IMR-90 (cell line): ENCODE measurements around the gene BEAN1. TPM values are rescaled to one million over a fixed set of nuclear protein-coding genes. Genes with fewer than 3 reads are reported as not detected.

Source experiments
- ATAC-seq: fragments of 200-7000 bp; cut with Tn5 transposase; 2 replicates; pipeline ENCODE4 v1.9.1; 2020; ENCODE audit warnings: low read depth, mild to moderate bottlenecking, moderate library complexity
- BruUV-seq: library from RNA; stranded (reverse); fragments of 400-500 nt; replicated peaks from 2 replicates; lab custom pipeline; 2021; lab: Mats Ljungman, UMichigan
- CTCF ChIA-PET: fragments of 300-600 bp; formaldehyde crosslinking; extraction: SDS; loops from one replicate; lab custom pipeline; 2021; ENCODE audit warnings: antibody characterized with exemption; lab: Yijun Ruan, JAX
- POLR2A ChIA-PET: fragments of 300-600 bp; sonication (Branson Sonifier 250); formaldehyde crosslinking; loops from one replicate; lab custom pipeline; 2022; ENCODE audit warnings: antibody characterized with exemption; ENCODE audit not compliant: unreplicated experiment; lab: Charles Lee
- DNase-seq: peaks from one replicate; pipeline ENCODE4 v3.0.0; 2013
- H2AFZ ChIP-seq: replicated peaks from 2 replicates; pipeline ENCODE3; 2013; ENCODE audit warnings: low read length, mild to moderate bottlenecking; ENCODE audit not compliant: poor library complexity
- H2AK5ac ChIP-seq: 2 replicates; pipeline ENCODE4 v1.6.1; 2013; ENCODE audit warnings: low read depth, low read length, inconsistent platforms
- H2AK9ac ChIP-seq: replicated peaks from 2 replicates; pipeline ENCODE3; 2013; ENCODE audit warnings: mild to moderate bottlenecking, low read depth, low read length, moderate library complexity; ENCODE audit not compliant: poor library complexity
- H2BK120ac ChIP-seq: 2 replicates; pipeline ENCODE4 v1.6.1; 2013; ENCODE audit warnings: low read depth, low read length, inconsistent platforms
- H2BK15ac ChIP-seq: 3 replicates; pipeline ENCODE4 v1.6.1; 2013; ENCODE audit warnings: low read depth, low read length, inconsistent platforms
- H2BK20ac ChIP-seq: 2 replicates; pipeline ENCODE4 v1.6.1; 2013; ENCODE audit warnings: low read depth, mild to moderate bottlenecking, inconsistent platforms, low read length, moderate library complexity
- H2BK5ac ChIP-seq: 2 replicates; pipeline ENCODE4 v1.6.1; 2013; ENCODE audit warnings: mild to moderate bottlenecking, low read depth, low read length, inconsistent platforms; ENCODE audit not compliant: poor library complexity, severe bottlenecking
- H3K14ac ChIP-seq: replicated peaks from 2 replicates; pipeline ENCODE4 v1.6.1; 2013; ENCODE audit warnings: low read depth, low read length, inconsistent platforms
- H3K18ac ChIP-seq: 2 replicates; pipeline ENCODE4 v1.6.1; 2013; ENCODE audit warnings: low read depth, low read length, control low read depth
- H3K23ac ChIP-seq: 2 replicates; pipeline ENCODE4 v1.6.1; 2013; ENCODE audit warnings: low read depth, low read length, inconsistent platforms
- H3K27ac ChIP-seq: 2 replicates; pipeline ENCODE4 v1.5.1; 2013; ENCODE audit warnings: mild to moderate bottlenecking, control low read depth, low read length; ENCODE audit not compliant: insufficient read depth
- H3K27me3 ChIP-seq: 2 replicates; pipeline ENCODE4 v1.6.1; 2013; ENCODE audit warnings: low read length; ENCODE audit not compliant: control insufficient read depth, insufficient read depth
- H3K36me3 ChIP-seq: 2 replicates; pipeline ENCODE4 v1.6.1; 2013; ENCODE audit warnings: low read length, mixed read lengths; ENCODE audit not compliant: control insufficient read depth, insufficient read depth
- H3K4ac ChIP-seq: 2 replicates; pipeline ENCODE4 v1.6.1; 2013; ENCODE audit warnings: low read depth, low read length, inconsistent platforms
- H3K4me1 ChIP-seq: 2 replicates; pipeline ENCODE4 v1.6.1; 2013; ENCODE audit warnings: low read length, mixed read lengths; ENCODE audit not compliant: control insufficient read depth, insufficient read depth
- H3K4me2 ChIP-seq: 2 replicates; pipeline ENCODE4 v1.6.1; 2013; ENCODE audit warnings: low read depth, mild to moderate bottlenecking, control low read depth, low read length, moderate library complexity
- H3K4me3 ChIP-seq: 2 replicates; pipeline ENCODE4 v1.5.1; 2013; ENCODE audit warnings: low read depth, mild to moderate bottlenecking, control low read depth, low read length, moderate library complexity; ENCODE audit not compliant: insufficient read depth
- H3K56ac ChIP-seq: 2 replicates; pipeline ENCODE4 v1.6.1; 2013; ENCODE audit warnings: low read length, inconsistent platforms; ENCODE audit not compliant: insufficient read depth; ENCODE audit errors: extremely low read depth
- H3K79me1 ChIP-seq, 2 experiments: 2 replicates each; pipeline ENCODE4 v1.6.1; 2013; ENCODE audit warnings: low read length in 2 of 2, inconsistent platforms in 1 of 2, low read depth in 1 of 2
- H3K9ac ChIP-seq: 2 replicates; pipeline ENCODE4 v1.6.1; 2013; ENCODE audit warnings: low read depth, low read length, control low read depth
- H3K9me1 ChIP-seq: 2 replicates; pipeline ENCODE4 v1.6.1; 2013; ENCODE audit warnings: low read length, inconsistent platforms; ENCODE audit not compliant: insufficient read depth
- H3K9me3 ChIP-seq: 2 replicates; pipeline ENCODE4 v1.6.1; 2013; ENCODE audit warnings: low read length; ENCODE audit not compliant: control insufficient read depth, insufficient read depth
- H4K20me1 ChIP-seq: 2 replicates; pipeline ENCODE4 v1.6.1; 2013; ENCODE audit warnings: low read length, inconsistent platforms; ENCODE audit not compliant: insufficient read depth
- H4K5ac ChIP-seq: 2 replicates; pipeline ENCODE4 v1.6.1; 2013; ENCODE audit warnings: mild to moderate bottlenecking, low read depth, low read length, control low read depth
- H4K8ac ChIP-seq, 2 experiments: 2 replicates each; pipeline ENCODE4 v1.6.1; 2013; ENCODE audit warnings: low read depth in 2 of 2, low read length in 2 of 2, control low read depth in 1 of 2, inconsistent platforms in 1 of 2
- H4K91ac ChIP-seq: 2 replicates; pipeline ENCODE4 v1.6.1; 2013; ENCODE audit warnings: low read depth, low read length, inconsistent platforms; ENCODE audit not compliant: insufficient read depth
- BHLHE40 ChIP-seq: fragments of 150-350 bp; IDR thresholded peaks from 2 replicates; pipeline ENCODE4 v1.6.1; 2016; ENCODE audit warnings: mild to moderate bottlenecking, low read depth, low read length
- CEBPB ChIP-seq: IDR thresholded peaks from 2 replicates; pipeline ENCODE4 v1.6.1; 2012; ENCODE audit warnings: low read depth, low read length, improper control_type of control experiment
- CHD1 ChIP-seq: IDR thresholded peaks from 2 replicates; pipeline ENCODE4 v1.6.1; 2012; ENCODE audit warnings: low read depth, low read length, improper control_type of control experiment
- FOS ChIP-seq: fragments of 150-350 bp; IDR thresholded peaks from 2 replicates; pipeline ENCODE4 v1.6.1; 2016; ENCODE audit warnings: low read depth, low read length
- MAFK ChIP-seq: IDR thresholded peaks from 2 replicates; pipeline ENCODE4 v1.6.1; 2012; ENCODE audit warnings: low read depth, low read length, improper control_type of control experiment
- MAZ ChIP-seq: IDR thresholded peaks from 2 replicates; pipeline ENCODE4 v1.6.1; 2012; ENCODE audit warnings: low read depth, mild to moderate bottlenecking, low read length, improper control_type of control experiment, moderate library complexity, borderline replicate concordance
- MXI1 ChIP-seq: IDR thresholded peaks from 2 replicates; pipeline ENCODE4 v1.6.1; 2012; ENCODE audit warnings: low read depth, mild to moderate bottlenecking, low read length, moderate library complexity, borderline replicate concordance
- NFE2L2 ChIP-seq: fragments of 150-350 bp; IDR thresholded peaks from 2 replicates; pipeline ENCODE4 v1.6.1; 2016; ENCODE audit warnings: low read depth, mild to moderate bottlenecking, low read length
- RAD21 ChIP-seq: IDR thresholded peaks from 2 replicates; pipeline ENCODE4 v1.6.1; 2012; ENCODE audit warnings: low read length, improper control_type of control experiment
- RCOR1 ChIP-seq: IDR thresholded peaks from 2 replicates; pipeline ENCODE4 v1.6.1; 2012; ENCODE audit warnings: mild to moderate bottlenecking, low read length, improper control_type of control experiment; ENCODE audit not compliant: insufficient replicate concordance
- SMC3 ChIP-seq: fragments of 150-350 bp; IDR thresholded peaks from 2 replicates; pipeline ENCODE4 v1.6.1; 2016; ENCODE audit warnings: low read depth, mild to moderate bottlenecking, antibody characterized with exemption, low read length, moderate library complexity
- WGBS, 2 experiments: methylation state at CpG; one replicate each; pipeline versions ENCODE4 v1.1.5 to v1.1.7; 2013; ENCODE audit warnings: missing lambda C conversion rate in 2 of 2; ENCODE audit not compliant: insufficient read length in 1 of 2; ENCODE audit errors: extremely low coverage in 2 of 2; 5-methylcytosine and 5-hydroxymethylcytosine counted together
- dilution Hi-C: fragments of 300-500 bp; cut with HindIII; formaldehyde crosslinking; loops from one replicate; pipeline ENCODE4 v1.14.3; 2018; ENCODE audit warnings: low sequenced_read_pairs; ENCODE audit not compliant: unreplicated experiment
- in situ Hi-C: fragments of 300-500 bp; cut with MboI; formaldehyde crosslinking; loops from 3 replicates; pipeline ENCODE4 v1.14.3; 2019; ENCODE audit warnings: low sequenced_read_pairs, inconsistent platforms, mixed read lengths
- intact Hi-C: fragments of 100-400 bp; cut with micrococcal nuclease; formaldehyde crosslinking; loops from 2 replicates; pipeline ENCODE4 v1.10.0; 2022
- polyA plus RNA-seq, 3 experiments: library from polyadenylated mRNA; depleted of rRNA; stranded (reverse); fragments of >200 nt; gene quantifications; 2 replicates each; pipeline ENCODE4 v1.2.3, GENCODE V29; 2012; ENCODE audit warnings: low replicate concordance in 1 of 3
- total RNA-seq: library from RNA; depleted of rRNA; stranded (reverse); fragments of >200 nt; gene quantifications from 2 replicates; pipeline ENCODE4 v1.2.3, GENCODE V29; 2012
- TF ChIP-seq, protein P1 (sequence below): conservative IDR thresholded peaks from 2 replicates; pipeline ENCODE4 v1.5.1; 2012; ENCODE audit warnings: mild to moderate bottlenecking, low read depth, low read length, improper control_type of control experiment
- TF ChIP-seq, protein P2 (sequence below): fragments of 150-350 bp; IDR thresholded peaks from 2 replicates; pipeline ENCODE4 v1.6.1; 2017; ENCODE audit warnings: mild to moderate bottlenecking, antibody characterized with exemption, low read length, low read depth
- TF ChIP-seq, protein P3 (sequence below): fragments of 150-350 bp; IDR thresholded peaks from 2 replicates; pipeline ENCODE4 v1.6.1; 2016; ENCODE audit warnings: low read depth, mild to moderate bottlenecking, low read length, moderate library complexity, borderline replicate concordance

BEAN1 gene
- total and polyA plus RNA-seq, 2 of the 4 experiments (the other 2 are of a cell fraction): not detected

DNA sequence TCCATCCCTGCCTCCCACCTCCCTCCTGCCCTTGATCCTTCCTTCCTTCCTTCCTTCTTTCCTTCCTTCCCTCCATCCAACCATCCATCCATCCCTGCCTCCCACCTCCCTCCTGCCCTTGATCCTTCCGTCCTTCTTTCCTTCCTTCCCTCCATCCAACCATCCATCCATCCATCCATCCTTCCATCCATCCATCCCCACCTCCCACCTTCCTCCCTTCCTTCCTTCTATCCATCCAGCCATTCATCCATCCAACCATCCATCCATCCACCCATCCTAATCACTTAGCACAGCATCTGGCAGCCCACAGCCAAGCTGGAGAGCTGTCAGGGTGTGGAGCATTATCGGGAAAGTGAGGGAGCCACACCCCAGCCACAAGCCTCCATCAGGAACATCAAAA is 68.3 kb downstream of the BEAN1 start:
- Histone ChIP-seq H2BK120ac (no peak overlapping the region), H3K79me1 (no peaks in the 10 kb centered on the region), H3K4me3 (no peak overlapping the region), H3K14ac (no peak overlapping the region), H2BK20ac (no peak overlapping the region), H3K27me3 (no peaks in the 10 kb centered on the region), H3K4ac (no peak overlapping the region), H4K91ac (no peak overlapping the region), H2BK15ac (no peak overlapping the region), H3K18ac (no peak overlapping the region), H2BK5ac (no peak overlapping the region), H3K4me2 (no peak overlapping the region), H3K23ac (no peak overlapping the region), H3K56ac (no peak overlapping the region), H4K8ac (no peak overlapping the region), H3K9me1 (no peaks in the 10 kb centered on the region), H2AFZ (no peak overlapping the region), H3K36me3 (no peaks in the 10 kb centered on the region), H3K9ac (no peak overlapping the region), H4K5ac (no peak overlapping the region), H3K4me1 (no peaks in the 10 kb centered on the region), H4K20me1 (no peaks in the 10 kb centered on the region), H3K9me3 (no peaks in the 10 kb centered on the region), H2AK9ac (no peak overlapping the region), H3K27ac (no peak overlapping the region), H2AK5ac (no peak overlapping the region)
- CTCF ChIA-PET: no interaction called here
- ATAC-seq: no peak
- TF ChIP-seq, protein P1, sequence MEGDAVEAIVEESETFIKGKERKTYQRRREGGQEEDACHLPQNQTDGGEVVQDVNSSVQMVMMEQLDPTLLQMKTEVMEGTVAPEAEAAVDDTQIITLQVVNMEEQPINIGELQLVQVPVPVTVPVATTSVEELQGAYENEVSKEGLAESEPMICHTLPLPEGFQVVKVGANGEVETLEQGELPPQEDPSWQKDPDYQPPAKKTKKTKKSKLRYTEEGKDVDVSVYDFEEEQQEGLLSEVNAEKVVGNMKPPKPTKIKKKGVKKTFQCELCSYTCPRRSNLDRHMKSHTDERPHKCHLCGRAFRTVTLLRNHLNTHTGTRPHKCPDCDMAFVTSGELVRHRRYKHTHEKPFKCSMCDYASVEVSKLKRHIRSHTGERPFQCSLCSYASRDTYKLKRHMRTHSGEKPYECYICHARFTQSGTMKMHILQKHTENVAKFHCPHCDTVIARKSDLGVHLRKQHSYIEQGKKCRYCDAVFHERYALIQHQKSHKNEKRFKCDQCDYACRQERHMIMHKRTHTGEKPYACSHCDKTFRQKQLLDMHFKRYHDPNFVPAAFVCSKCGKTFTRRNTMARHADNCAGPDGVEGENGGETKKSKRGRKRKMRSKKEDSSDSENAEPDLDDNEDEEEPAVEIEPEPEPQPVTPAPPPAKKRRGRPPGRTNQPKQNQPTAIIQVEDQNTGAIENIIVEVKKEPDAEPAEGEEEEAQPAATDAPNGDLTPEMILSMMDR: no peak
- TF ChIP-seq MAFK: no peak
- no peak for TF ChIP-seq CEBPB
- no peak for TF ChIP-seq MAZ
- TF ChIP-seq, protein P2, sequence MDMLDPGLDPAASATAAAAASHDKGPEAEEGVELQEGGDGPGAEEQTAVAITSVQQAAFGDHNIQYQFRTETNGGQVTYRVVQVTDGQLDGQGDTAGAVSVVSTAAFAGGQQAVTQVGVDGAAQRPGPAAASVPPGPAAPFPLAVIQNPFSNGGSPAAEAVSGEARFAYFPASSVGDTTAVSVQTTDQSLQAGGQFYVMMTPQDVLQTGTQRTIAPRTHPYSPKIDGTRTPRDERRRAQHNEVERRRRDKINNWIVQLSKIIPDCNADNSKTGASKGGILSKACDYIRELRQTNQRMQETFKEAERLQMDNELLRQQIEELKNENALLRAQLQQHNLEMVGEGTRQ: no peak
- no peak for TF ChIP-seq FOS
- TF ChIP-seq SMC3: no peak
- no peak for TF ChIP-seq CHD1
- TF ChIP-seq, protein P3, sequence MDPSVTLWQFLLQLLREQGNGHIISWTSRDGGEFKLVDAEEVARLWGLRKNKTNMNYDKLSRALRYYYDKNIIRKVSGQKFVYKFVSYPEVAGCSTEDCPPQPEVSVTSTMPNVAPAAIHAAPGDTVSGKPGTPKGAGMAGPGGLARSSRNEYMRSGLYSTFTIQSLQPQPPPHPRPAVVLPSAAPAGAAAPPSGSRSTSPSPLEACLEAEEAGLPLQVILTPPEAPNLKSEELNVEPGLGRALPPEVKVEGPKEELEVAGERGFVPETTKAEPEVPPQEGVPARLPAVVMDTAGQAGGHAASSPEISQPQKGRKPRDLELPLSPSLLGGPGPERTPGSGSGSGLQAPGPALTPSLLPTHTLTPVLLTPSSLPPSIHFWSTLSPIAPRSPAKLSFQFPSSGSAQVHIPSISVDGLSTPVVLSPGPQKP: no peak
- no peak for TF ChIP-seq RCOR1
- TF ChIP-seq NFE2L2: no peak
- no peak for TF ChIP-seq MXI1
- TF ChIP-seq BHLHE40: no peak
- TF ChIP-seq RAD21: no peak
- no TSS peak for BruUV-seq
- POLR2A ChIA-PET: no interaction called here
- no peak for DNase-seq
- in situ Hi-C loops: no loop called here
- 75% methylated on average over 1 of the region's 2 CpGs; no CpG with 5 or more reads in 1 of the 2 experiments for WGBS, 2 experiments
- intact Hi-C loops: no loop called here
- dilution Hi-C loops: no loop called here
